Stimulated activated CD4-positive, alpha-beta T cell treated with anti-CD3 and anti-CD28 coated beads, TNF-alpha, amount 100 ng/mL, for 48 hours (primary cell): ENCODE results near the gene FARP2.
A peak's percentile ranks its signal among the peaks of the same experiment; 100 is the strongest.
"Not testable (repeated sequence)": the region's sequence is repeated elsewhere in the genome, so short reads cannot be mapped to it uniquely, and the experiment has no call there.

Experiments used
- DNase-seq, 3 donors: peaks; one replicate each; pipeline ENCODE4 v3.0.0-alpha.2; 2020; ENCODE audit warnings: low read depth in 3 of 3

FARP2 gene

GRCh38 chr2:241368643-241369042, 12.6 kb downstream of the FARP2 start:
- no peak for DNase-seq

- no peak for DNase-seq
Measured at GRCh38 chr2:241372361-241372992, 16.4 kb downstream of the FARP2 start.

GRCh38 chr2:241373446-241373845, 17.4 kb downstream of the FARP2 start:
- no peak for DNase-seq

- not testable (repeated sequence) for DNase-seq
Measured at GRCh38 chr2:241373906-241374305, 17.8 kb downstream of the FARP2 start.

- DNase-seq, result no peak
Measured at GRCh38 chr2:241375300-241375699, 19.2 kb downstream of the FARP2 start.

GRCh38 chr2:241376808-241377207, 20.7 kb downstream of the FARP2 start:
- DNase-seq, result no peak

- no peak for DNase-seq
Measured at GRCh38 chr2:241378816-241379215, 22.7 kb downstream of the FARP2 start.

- DNase-seq, result no peak
Measured at GRCh38 chr2:241379481-241380480, 23.7 kb downstream of the FARP2 start.

GRCh38 chr2:241381872-241382271, 25.8 kb downstream of the FARP2 start:
- DNase-seq, result no peak

- not testable (repeated sequence) for DNase-seq
Measured at GRCh38 chr2:241385450-241385849, 29.4 kb downstream of the FARP2 start.

- DNase-seq, result no peak
Measured at GRCh38 chr2:241386519-241386918, 30.4 kb downstream of the FARP2 start.

GRCh38 chr2:241389697-241390096, 33.6 kb downstream of the FARP2 start:
- DNase-seq, result no peak

- peak in 1 of 3 donors; percentile 2 for DNase-seq
Measured at GRCh38 chr2:241390301-241391206, 34.5 kb downstream of the FARP2 start.

- DNase-seq, result no peak
Measured at GRCh38 chr2:241391892-241392665, 36.0 kb downstream of the FARP2 start.

- not testable (repeated sequence) for DNase-seq
Measured at GRCh38 chr2:241392753-241393152, 36.7 kb downstream of the FARP2 start.

GRCh38 chr2:241393524-241394196, 37.6 kb downstream of the FARP2 start:
- no peak for DNase-seq

- not testable (repeated sequence) for DNase-seq
Measured at GRCh38 chr2:241396809-241397208, 40.7 kb downstream of the FARP2 start.

- DNase-seq, result no peak
Measured at GRCh38 chr2:241399941-241400922, 44.1 kb downstream of the FARP2 start.

- DNase-seq, result no peak
Measured at GRCh38 chr2:241408849-241409248, 52.8 kb downstream of the FARP2 start.
